SK-N-MC (cell line): ENCODE data around the gene SLC2A2.
"Not testable (repeated sequence)": the region's sequence is repeated elsewhere in the genome, so short reads cannot be mapped to it uniquely, and the experiment has no call there.

Experiments used
- DNase-seq: peaks from one replicate; pipeline ENCODE4 v3.0.0-alpha.2; 2011; ENCODE audit warnings: low read depth, low spot score
- H3K27ac ChIP-seq: fragments of 200-600 bp; sonication (generic); 2 replicates; pipeline ENCODE4 v1.5.1; 2016; ENCODE audit warnings: mixed run types
- H3K36me3 ChIP-seq: fragments of 200-600 bp; sonication (generic); 2 replicates; pipeline ENCODE4 v1.6.1; 2017; ENCODE audit warnings: antibody characterized with exemption, low read length, mixed read lengths; ENCODE audit not compliant: insufficient read depth
- H3K4me3 ChIP-seq: fragments of 200-600 bp; sonication (generic); 2 replicates; pipeline ENCODE4 v1.5.1; 2016
- H3K9ac ChIP-seq: fragments of 200-600 bp; sonication (generic); 2 replicates; pipeline ENCODE4 v1.8.0; 2017; ENCODE audit warnings: mixed run types, mixed read lengths; ENCODE audit not compliant: insufficient read length
- H3K9me3 ChIP-seq: fragments of 200-600 bp; sonication (generic); 2 replicates; pipeline ENCODE4 v1.6.1; 2017; ENCODE audit warnings: low read depth, mild to moderate bottlenecking, antibody characterized with exemption, low read length, moderate library complexity, mixed read lengths
- EZH2 ChIP-seq: fragments of 200-600 bp; sonication (generic); IDR thresholded peaks from one replicate; pipeline ENCODE4 v1.6.1; 2017; ENCODE audit warnings: antibody characterized with exemption
- FOXP2 ChIP-seq: optimal IDR thresholded peaks from 2 replicates; pipeline ENCODE3; 2011; ENCODE audit warnings: mild to moderate bottlenecking, moderate library complexity; ENCODE audit not compliant: insufficient read depth; ENCODE audit errors: extremely low read length, control extremely low read depth
- POLR2AphosphoS5 ChIP-seq: IDR thresholded peaks from 2 replicates; pipeline ENCODE4 v1.6.1; 2012; ENCODE audit warnings: mild to moderate bottlenecking, low read depth, low read length, borderline replicate concordance

Gene SLC2A2

GRCh38 chr3:170982733-170983132, 43.8 kb downstream of the SLC2A2 start:
- Histone ChIP-seq H3K9me3 (no peaks in the 10 kb centered on the region), H3K27ac (no peak overlapping the region), H3K4me3 (no peak overlapping the region), H3K36me3 (no peaks in the 10 kb centered on the region), H3K9ac (no peak overlapping the region)
- no peak for TF ChIP-seq FOXP2
- DNase-seq = no peak

- no peaks in the 10 kb centered on the region for H3K36me3 ChIP-seq
- H3K27ac ChIP-seq = no peak overlapping the region
- H3K4me3 ChIP-seq = no peak overlapping the region
- DNase-seq = no peak
- H3K9ac ChIP-seq = no peak overlapping the region
- H3K9me3 ChIP-seq = no peaks in the 10 kb centered on the region
- TF ChIP-seq FOXP2 (no peak), POLR2AphosphoS5 (no peak), EZH2 (no peak)
Observed at GRCh38 chr3:170980399-170980798, 46.1 kb downstream of the SLC2A2 start.

GRCh38 chr3:170977949-170978745, 48.4 kb downstream of the SLC2A2 start:
- H3K36me3 ChIP-seq = no peaks in the 10 kb centered on the region
- no peaks in the 10 kb centered on the region for H3K9me3 ChIP-seq
- H3K9ac ChIP-seq = no peak overlapping the region
- no peak for TF ChIP-seq POLR2AphosphoS5
- TF ChIP-seq EZH2 = no peak
- no peak for TF ChIP-seq FOXP2
- H3K4me3 ChIP-seq = no peak overlapping the region
- DNase-seq = peak; percentile 26
- H3K27ac ChIP-seq = no peak overlapping the region

GRCh38 chr3:170976190-170976519, 50.4 kb downstream of the SLC2A2 start:
- Histone ChIP-seq H3K36me3 (no peaks in the 10 kb centered on the region), H3K4me3 (no peak overlapping the region), H3K9me3 (no peaks in the 10 kb centered on the region), H3K9ac (no peak overlapping the region), H3K27ac (no peak overlapping the region)
- no peak for DNase-seq
- TF ChIP-seq POLR2AphosphoS5 (no peak), FOXP2 (no peak), EZH2 (no peak)

GRCh38 chr3:170975283-170976189, 51.0 kb downstream of the SLC2A2 start:
- Histone ChIP-seq H3K36me3 (no peaks in the 10 kb centered on the region), H3K27ac (no peak overlapping the region), H3K4me3 (no peak overlapping the region), H3K9me3 (no peaks in the 10 kb centered on the region), H3K9ac (no peak overlapping the region)
- DNase-seq = no peak
- TF ChIP-seq FOXP2 (no peak), POLR2AphosphoS5 (no peak), EZH2 (no peak)

GRCh38 chr3:170974872-170975271, 51.6 kb downstream of the SLC2A2 start:
- TF ChIP-seq POLR2AphosphoS5 (no peak), EZH2 (no peak), FOXP2 (no peak)
- no peak overlapping the region for H3K4me3 ChIP-seq
- H3K27ac ChIP-seq = no peak overlapping the region
- no peaks in the 10 kb centered on the region for H3K36me3 ChIP-seq
- no peak overlapping the region for H3K9ac ChIP-seq
- DNase-seq = no peak
- H3K9me3 ChIP-seq = no peaks in the 10 kb centered on the region

GRCh38 chr3:170972917-170973316, 53.6 kb downstream of the SLC2A2 start:
- H3K9me3 ChIP-seq, H3K36me3 ChIP-seq, H3K9ac ChIP-seq, DNase-seq, H3K27ac ChIP-seq, H3K4me3 ChIP-seq: not testable (repeated sequence)

- Histone ChIP-seq H3K9ac (no peak overlapping the region), H3K4me3 (no peak overlapping the region), H3K27ac (no peak overlapping the region), H3K36me3 (no peaks in the 10 kb centered on the region), H3K9me3 (no peaks in the 10 kb centered on the region)
- DNase-seq = no peak
- TF ChIP-seq POLR2AphosphoS5 (no peak), FOXP2 (no peak), EZH2 (no peak)
Observed at GRCh38 chr3:170967126-170967525, 59.4 kb downstream of the SLC2A2 start.

GRCh38 chr3:170966495-170966894, 60.0 kb downstream of the SLC2A2 start:
- no peaks in the 10 kb centered on the region for H3K9me3 ChIP-seq

More at GRCh38 chr3:170966495-170966894, 60.0 kb downstream of the SLC2A2 start:
- no peak for DNase-seq
- Histone ChIP-seq H3K27ac (no peak overlapping the region), H3K9ac (no peak overlapping the region), H3K4me3 (no peak overlapping the region), H3K36me3 (no peaks in the 10 kb centered on the region)
- TF ChIP-seq FOXP2 = no peak
- TF ChIP-seq POLR2AphosphoS5 = no peak
- no peak for TF ChIP-seq EZH2
